Hematopoietic multipotent progenitor cell (in vitro differentiated cells): Measurements from ENCODE around the gene PASK. TPM values are rescaled to one million over a fixed set of nuclear protein-coding genes. Genes with fewer than 3 reads are reported as not detected.
"Not testable (repeated sequence)": the region's sequence is repeated elsewhere in the genome, so short reads cannot be mapped to it uniquely, and the experiment has no call there.

Experiments
- DNase-seq, 3 donors: peaks; one replicate each; pipeline ENCODE4 v3.0.0-alpha.2; 2011 to 2015; ENCODE audit warnings: low read depth in 2 of 3, low spot score in 2 of 3
- total RNA-seq: library from RNA; depleted of rRNA; stranded (reverse); fragments of >200 nt; gene quantifications from one replicate; pipeline ENCODE4 v1.2.3, GENCODE V29; 2012

Gene PASK
- 19.9 TPM for total RNA-seq

- peak; percentile 70 to 97 (median 92) for DNase-seq
Measured at GRCh38 chr2:241148891-241149674, at the start of gene PASK. TSS of gene PASK (minus strand) at chr2:241149472. CDS start at chr2:241143032, 6,440 bp downstream.

- no peak for DNase-seq
Measured at GRCh38 chr2:241198381-241199279, 49.4 kb upstream of the PASK start.

GRCh38 chr2:241197947-241198346 is 48.7 kb upstream of the PASK start:
- no peak for DNase-seq

GRCh38 chr2:241197246-241197645 is 48.0 kb upstream of the PASK start:
- not testable (repeated sequence) for DNase-seq

DNA sequence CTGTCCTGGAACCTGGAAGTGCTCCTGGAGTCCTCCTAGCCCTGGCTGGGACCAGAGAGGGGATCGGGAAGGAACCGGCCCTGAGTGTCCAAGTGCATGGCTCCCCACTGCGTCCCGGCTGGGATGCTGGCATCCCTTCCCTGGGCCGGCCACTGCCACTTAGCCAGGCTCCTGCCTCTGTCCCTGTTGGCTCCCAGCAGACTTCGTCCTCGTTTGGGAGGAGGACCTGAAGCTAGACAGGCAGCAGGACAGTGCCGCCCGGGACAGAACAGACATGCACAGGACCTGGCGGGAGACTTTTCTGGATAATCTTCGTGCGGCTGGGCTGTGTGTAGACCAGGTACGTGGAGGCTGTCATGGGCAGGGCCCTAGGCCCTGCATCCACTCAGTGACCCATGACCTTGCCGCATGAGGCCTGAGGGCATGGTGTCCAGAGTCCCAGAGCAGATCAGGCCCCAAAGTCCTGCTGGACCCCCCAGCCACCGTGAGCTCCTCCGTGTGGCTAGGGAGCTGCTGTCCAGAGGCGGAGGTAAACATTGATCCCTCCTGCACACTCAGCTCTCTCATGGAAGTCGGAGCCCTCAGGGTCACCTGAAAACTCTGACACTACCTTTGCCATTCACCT is 46.3 kb upstream of the PASK start:
- DNase-seq = no peak

DNA sequence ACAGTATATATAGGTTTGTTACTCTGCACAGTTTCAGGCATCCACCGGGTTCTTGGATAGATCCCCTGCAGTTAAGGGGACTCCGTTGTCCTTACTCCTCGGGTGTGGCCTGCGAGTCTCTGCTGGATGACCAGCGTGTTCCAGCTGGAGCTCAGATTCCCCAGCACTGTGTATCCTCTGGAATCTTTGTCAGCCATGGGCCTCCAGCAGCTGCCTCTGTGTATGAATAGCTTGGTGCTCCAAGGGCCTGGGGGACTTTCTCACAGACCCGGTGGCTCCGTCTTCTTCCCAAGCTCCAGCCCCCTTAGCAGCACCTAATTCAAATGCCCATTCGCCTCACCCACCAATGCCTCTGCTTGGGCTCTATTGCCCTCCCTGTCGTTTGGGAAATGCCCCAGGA is 45.5 kb upstream of the PASK start:
- DNase-seq = no peak

GRCh38 chr2:241193271-241193670 is 44.0 kb upstream of the PASK start:
- DNase-seq = no peak

DNA sequence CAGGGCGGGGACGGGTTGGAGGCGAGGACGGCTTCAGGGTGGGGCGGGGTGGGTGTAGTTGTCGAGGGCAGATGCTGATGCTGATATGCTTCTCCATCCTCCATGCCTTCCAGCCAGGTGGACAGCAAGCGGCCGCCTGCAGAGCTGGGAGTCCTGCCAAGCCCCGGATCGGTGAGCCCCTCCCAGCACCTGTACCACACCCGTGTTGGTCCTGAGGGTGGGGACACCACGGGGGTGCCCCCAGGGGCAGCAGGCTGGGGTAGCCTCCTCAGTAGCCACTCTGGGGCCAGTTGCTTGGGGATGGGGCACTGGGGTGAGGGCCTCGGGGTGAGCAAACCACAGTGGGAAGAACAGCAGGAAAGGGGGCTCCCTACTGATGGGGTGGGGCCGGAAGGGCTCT is 41.8 kb upstream of the PASK start:
- no peak for DNase-seq

GRCh38 chr2:241190291-241190981 is 41.2 kb upstream of the PASK start:
- no peak for DNase-seq

GRCh38 chr2:241189856-241190201 is 40.6 kb upstream of the PASK start:
- DNase-seq = no peak

DNA sequence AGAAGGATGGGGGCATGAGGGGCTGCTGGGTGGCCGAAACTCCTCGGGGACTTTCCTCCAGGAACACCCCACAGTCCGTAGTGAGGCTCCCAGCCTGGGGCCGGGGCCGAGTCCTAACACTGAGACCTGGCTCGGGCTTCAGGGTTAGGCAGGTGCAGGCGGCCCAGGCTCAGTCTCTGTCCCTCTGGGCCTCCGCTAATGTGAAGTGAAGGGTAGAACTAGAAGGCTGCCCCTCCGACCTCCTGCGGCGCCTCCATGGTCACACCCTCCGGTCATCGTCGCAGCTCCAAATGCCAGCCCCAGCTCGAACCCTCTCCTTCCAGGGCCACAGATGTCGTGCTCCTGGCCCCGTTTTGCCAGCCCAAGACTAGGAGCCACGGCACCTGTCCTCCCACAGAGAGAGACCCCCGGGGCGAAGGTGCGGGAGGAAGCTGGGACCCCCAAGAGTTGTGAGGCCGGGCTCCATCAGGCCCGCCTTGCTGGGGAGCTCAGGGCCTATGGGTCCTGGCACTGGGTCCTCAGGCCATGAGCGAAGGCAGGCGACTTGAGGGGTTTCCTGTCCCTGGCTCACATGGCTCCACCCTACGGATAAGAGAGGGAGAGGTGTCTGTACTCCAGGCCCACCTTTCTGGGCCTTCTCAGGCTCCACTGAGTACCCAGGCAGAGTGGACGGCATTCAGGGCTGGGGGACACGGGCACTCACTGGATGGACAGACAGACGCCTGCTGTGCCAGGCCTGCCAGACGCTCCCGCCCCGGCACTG is 40.0 kb upstream of the PASK start:
- DNase-seq = no peak

- no peak for DNase-seq
Measured at GRCh38 chr2:241188361-241189092, 39.3 kb upstream of the PASK start, which contains the start of gene ANO7. TSS of gene ANO7 (plus strand) at chr2:241188677. CDS start at chr2:241190064, 1,387 bp downstream.

GRCh38 chr2:241187918-241188234 is 38.6 kb upstream of the PASK start:
- no peak for DNase-seq

GRCh38 chr2:241187101-241187917 is 38.0 kb upstream of the PASK start:
- DNase-seq = no peak

DNA sequence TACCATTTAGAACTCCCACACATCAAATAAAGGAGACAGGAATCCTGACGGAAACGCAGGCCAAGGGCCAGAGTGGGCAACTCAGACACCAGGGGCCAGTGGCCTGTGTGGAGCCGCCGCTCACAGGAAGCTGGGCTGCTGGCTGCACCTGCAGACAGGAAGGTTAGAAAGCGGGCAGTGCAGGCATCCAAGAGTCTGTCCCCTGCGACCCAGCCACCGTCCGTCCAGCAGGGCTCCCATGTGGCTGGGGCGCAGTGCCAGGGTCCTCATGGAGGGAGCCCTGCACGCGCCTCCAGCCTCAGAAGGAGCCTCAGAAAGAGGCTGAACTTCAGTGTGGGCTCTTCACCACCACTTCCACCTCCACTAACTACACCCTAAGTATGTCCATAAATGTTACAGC is 36.7 kb upstream of the PASK start:
- no peak for DNase-seq

GRCh38 chr2:241184901-241185300 is 35.6 kb upstream of the PASK start:
- no peak for DNase-seq

- no peak for DNase-seq
Measured at GRCh38 chr2:241183221-241183620, 33.9 kb upstream of the PASK start.

DNA sequence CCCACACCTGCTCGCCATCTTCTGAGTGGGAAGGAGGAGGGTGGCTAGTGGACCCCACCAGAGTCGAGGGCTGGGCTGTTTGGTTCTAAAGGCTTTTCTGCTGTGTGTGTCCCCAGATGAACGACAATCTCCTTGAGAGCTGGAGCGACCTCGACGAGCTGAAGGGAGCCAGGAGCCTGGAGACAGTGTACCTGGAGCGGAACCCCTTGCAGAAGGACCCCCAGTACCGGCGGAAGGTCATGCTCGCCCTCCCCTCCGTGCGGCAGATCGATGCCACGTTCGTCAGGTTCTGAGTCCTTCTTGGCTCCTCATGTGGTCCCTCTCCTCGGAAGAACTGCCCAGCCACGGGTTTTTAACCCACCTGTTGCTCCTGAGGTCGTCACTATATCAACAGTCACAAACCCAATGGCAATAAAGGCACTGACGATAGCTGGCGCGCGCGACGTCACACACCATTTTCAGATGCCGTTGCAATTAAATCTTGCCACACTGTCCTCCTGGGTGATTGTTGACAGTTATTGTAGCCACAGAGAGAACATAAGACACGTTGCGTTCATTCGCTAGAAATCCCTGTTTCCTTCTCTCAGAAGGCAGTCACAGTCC is 33.4 kb upstream of the PASK start:
- DNase-seq = no peak
